Measurements from ENCODE around the gene GALNTL6.

GALNTL6 gene

DNA sequence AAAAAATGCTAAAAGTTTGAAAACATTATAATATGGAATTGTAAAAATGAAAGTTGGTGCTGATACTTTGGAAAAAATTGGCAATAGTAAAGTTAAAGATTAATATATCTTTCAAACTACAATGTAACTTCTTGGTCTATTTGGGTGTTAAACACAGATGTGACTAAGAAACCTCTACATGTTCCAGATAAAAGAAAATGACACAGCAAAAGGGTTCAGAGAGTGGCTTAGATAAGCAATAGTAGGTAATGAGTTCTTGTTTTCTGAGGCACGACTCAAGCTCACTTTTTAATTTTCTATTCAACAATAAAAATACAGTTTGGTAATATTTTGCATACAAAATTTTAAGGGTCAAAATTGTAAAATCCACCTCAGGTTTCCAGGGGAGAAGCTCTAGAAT, 292.7 kb downstream of the GALNTL6 start:
- TF ChIP-seq, protein P1, sequence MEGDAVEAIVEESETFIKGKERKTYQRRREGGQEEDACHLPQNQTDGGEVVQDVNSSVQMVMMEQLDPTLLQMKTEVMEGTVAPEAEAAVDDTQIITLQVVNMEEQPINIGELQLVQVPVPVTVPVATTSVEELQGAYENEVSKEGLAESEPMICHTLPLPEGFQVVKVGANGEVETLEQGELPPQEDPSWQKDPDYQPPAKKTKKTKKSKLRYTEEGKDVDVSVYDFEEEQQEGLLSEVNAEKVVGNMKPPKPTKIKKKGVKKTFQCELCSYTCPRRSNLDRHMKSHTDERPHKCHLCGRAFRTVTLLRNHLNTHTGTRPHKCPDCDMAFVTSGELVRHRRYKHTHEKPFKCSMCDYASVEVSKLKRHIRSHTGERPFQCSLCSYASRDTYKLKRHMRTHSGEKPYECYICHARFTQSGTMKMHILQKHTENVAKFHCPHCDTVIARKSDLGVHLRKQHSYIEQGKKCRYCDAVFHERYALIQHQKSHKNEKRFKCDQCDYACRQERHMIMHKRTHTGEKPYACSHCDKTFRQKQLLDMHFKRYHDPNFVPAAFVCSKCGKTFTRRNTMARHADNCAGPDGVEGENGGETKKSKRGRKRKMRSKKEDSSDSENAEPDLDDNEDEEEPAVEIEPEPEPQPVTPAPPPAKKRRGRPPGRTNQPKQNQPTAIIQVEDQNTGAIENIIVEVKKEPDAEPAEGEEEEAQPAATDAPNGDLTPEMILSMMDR (conservative IDR thresholded peaks at IDR 0.05; ENCODE audit: low read depth, low read length), result no peak
- H3K4me3 ChIP-seq (ENCODE audit: low read depth, low read length), result no peak overlapping the region
- DNase-seq (ENCODE audit: low read depth), result no peak

DNA sequence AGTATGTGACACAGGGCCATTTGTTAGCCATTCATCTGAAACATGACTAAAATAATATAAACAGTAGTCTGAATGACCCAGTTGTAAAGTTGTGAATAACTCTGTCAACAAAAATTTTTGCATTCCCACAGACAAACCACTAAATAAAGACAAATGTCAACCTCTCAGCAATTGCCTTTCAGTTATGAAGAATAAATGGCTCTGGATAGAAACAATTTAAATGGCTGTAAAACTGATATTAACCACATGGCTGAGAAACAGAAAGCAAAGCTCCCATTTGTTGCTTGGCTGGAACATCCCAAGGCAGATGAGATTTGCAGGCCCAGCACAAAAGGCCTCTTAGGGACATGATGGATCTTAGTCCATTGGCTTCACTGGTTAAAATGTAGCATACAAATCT, 296.3 kb downstream of the GALNTL6 start:
- H3K4me3 ChIP-seq (ENCODE audit: low read depth, low read length), result no peak overlapping the region
- DNase-seq (ENCODE audit: low read depth), result no peak
- TF ChIP-seq, protein P1 (conservative IDR thresholded peaks at IDR 0.05; ENCODE audit: low read depth, low read length), result no peak

DNA sequence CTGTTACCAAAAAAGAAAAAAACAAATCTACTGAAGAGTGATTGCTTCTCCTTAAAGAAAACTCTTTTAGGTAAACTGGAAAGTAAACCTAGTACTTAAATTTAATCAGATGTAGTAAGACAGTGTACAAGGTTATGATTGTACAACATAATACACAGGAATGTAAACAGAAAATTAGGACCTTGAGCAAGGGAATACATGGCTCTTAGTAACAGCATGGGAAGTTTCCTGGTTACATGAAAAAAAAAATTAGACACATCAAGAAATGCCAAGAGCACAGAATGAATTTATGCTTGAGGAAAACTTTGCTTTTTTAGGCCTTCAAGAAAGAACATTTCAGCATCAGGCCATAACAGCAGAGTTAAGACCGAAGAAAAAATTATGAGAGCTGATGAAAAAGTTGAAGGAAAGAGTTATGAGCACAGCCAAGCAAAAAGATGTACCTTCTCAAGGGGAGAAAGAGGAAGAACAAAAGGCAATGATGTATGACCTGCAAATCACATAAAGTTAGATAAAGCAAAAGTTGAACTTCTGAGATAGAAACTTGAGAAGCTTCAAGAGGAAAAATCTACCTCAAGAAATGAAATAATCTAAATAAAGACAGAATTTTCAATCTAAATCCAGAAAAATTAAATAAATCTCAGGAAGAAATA, 311.6 kb downstream of the GALNTL6 start:
- DNase-seq (ENCODE audit: low read depth), result peak; percentile 4

DNA sequence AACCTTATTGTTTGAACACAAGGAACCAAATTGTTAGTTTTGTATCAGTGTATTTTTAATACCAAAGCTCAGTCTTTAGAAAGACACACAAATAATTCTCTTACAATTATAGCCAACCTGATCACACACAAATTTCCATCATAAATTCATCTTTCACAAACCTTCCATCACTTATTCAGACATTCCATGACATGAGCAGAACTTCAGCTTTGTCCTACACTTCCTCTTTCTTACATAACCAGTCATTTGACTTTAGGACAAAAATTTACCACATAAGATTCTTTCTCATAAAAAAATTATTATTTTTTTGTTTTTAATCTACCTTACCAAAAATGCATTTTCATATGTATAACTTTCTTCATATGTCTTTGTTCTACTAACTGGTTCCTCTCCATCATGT, 312.2 kb downstream of the GALNTL6 start:
- TF ChIP-seq, protein P1 (conservative IDR thresholded peaks at IDR 0.05; ENCODE audit: low read depth, low read length), result no peak
- H3K4me3 ChIP-seq (ENCODE audit: low read depth, low read length), result no peak overlapping the region
- no peak for DNase-seq (ENCODE audit: low read depth)

More for the DNA sequence above, 311.6 kb downstream of the GALNTL6 start:
- no peak overlapping the region for H3K4me3 ChIP-seq (ENCODE audit: low read depth, low read length)
- TF ChIP-seq, protein P1 (conservative IDR thresholded peaks at IDR 0.05; ENCODE audit: low read depth, low read length), result no peak

DNA sequence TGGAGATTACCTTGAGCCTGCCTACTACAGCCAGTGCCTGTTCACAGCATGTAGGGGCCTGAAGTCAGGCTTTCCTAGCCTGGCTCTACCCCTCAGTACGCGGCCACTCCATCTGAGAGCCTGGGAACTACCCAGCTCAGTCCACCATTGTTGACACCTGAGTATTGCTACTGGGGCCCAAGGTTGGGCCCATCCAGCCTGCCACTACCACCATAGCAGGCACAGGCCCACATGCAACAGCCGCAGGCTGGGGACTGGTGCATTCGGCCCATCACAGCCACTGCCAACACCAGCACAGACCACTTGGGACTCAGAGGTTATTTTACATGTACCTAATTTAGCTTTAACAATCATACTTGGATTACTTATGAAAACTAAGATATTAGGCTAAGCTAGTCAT, 314.0 kb downstream of the GALNTL6 start:
- TF ChIP-seq, protein P1 (conservative IDR thresholded peaks at IDR 0.05; ENCODE audit: low read depth, low read length), result no peak
- DNase-seq (ENCODE audit: low read depth), result no peak
- H3K4me3 ChIP-seq (ENCODE audit: low read depth, low read length), result no peak overlapping the region

DNA sequence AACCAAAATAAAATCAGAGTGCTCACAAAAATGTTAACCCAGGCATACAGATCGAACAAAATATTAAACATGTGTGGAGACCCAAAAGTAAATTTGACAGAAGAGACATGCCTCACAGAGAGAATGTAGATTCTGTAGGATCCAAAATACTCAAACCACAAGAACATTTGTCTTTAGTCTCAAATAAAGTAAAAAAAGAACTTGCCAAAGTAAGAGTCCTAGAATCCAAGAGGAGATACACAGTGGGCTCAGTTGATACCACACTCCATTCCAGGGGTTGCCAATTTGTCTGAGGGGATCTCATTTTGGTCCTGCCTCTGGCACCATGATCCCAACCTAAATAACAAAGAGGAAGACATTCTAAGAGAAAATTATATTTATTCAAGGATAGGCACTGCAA, 316.4 kb downstream of the GALNTL6 start:
- no peak overlapping the region for H3K4me3 ChIP-seq (ENCODE audit: low read depth, low read length)
- no peak for DNase-seq (ENCODE audit: low read depth)
- TF ChIP-seq, protein P1 (conservative IDR thresholded peaks at IDR 0.05; ENCODE audit: low read depth, low read length), result no peak

DNA sequence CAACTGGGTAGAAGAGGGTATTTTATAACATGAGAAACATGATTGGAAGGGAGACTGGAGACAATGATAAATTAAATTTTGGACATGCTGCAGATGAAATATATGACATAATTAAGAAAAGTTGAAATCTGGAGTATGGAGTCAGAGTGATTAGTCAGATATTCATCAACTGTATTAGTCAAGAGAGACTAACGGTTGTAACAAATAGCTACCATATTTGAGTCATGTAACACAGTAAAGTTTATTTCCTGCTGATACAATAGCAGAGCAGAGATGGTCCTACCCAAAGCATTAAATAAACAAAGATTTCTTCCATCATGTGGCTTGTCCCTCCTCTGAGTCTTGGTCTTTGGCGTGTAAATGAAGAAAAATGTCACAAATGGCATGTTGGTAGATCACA, 321.3 kb downstream of the GALNTL6 start:
- TF ChIP-seq, protein P1 (conservative IDR thresholded peaks at IDR 0.05; ENCODE audit: low read depth, low read length), result no peak
- DNase-seq (ENCODE audit: low read depth), result peak; percentile 5
- H3K4me3 ChIP-seq (ENCODE audit: low read depth, low read length), result no peak overlapping the region
